Breast epithelium (tissue), 3 donors: ENCODE data around the gene KLK10.

Source experiments
- POLR2AphosphoS5 ChIP-seq, 3 donors: sonication (generic); formaldehyde crosslinking; IDR thresholded peaks; one replicate each; pipeline ENCODE4 v1.6.1; 2017; ENCODE audit warnings: antibody characterized with exemption in 3 of 3
- TF ChIP-seq, protein P1 (sequence below), 3 donors: fragments of 450-650 bp; IDR thresholded peaks; one replicate each; pipeline ENCODE4 v1.5.1; 2016 to 2017; ENCODE audit warnings: antibody characterized with exemption in 3 of 3, mild to moderate bottlenecking in 3 of 3, moderate library complexity in 3 of 3

DNA sequence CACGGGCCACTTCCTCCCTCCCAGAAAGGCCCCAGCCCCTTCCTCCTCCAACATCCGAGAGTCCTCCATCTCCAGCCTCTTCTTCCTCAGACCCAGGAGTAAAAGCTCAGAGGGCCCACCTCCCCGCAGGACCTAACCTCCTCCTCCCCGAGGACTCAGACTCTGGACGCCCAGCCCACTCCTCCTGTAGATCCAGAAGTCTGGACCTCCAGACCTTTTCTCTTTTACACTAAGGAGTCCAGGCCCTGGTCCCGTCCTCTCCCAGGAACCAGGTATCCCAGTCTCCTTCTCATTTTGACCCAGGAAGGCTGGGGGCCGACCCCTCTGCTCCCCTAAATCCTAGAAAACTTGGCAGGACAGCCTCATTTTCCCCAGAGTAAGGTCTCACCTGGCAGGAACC is 16.2 kb downstream of the KLK10 start:
- TF ChIP-seq, protein P1, sequence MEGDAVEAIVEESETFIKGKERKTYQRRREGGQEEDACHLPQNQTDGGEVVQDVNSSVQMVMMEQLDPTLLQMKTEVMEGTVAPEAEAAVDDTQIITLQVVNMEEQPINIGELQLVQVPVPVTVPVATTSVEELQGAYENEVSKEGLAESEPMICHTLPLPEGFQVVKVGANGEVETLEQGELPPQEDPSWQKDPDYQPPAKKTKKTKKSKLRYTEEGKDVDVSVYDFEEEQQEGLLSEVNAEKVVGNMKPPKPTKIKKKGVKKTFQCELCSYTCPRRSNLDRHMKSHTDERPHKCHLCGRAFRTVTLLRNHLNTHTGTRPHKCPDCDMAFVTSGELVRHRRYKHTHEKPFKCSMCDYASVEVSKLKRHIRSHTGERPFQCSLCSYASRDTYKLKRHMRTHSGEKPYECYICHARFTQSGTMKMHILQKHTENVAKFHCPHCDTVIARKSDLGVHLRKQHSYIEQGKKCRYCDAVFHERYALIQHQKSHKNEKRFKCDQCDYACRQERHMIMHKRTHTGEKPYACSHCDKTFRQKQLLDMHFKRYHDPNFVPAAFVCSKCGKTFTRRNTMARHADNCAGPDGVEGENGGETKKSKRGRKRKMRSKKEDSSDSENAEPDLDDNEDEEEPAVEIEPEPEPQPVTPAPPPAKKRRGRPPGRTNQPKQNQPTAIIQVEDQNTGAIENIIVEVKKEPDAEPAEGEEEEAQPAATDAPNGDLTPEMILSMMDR (IDR thresholded peaks at IDR 0.05), result no peak
- TF ChIP-seq POLR2AphosphoS5 (IDR thresholded peaks at IDR 0.05), result no peak
